ENCODE data around the gene PVALEF. TPM values are rescaled to one million over a fixed set of nuclear protein-coding genes. Genes with fewer than 3 reads are reported as not detected.

Gene PVALEF
- total and polyA plus RNA-seq, 2 donors (not counting 1 experiment from before 2014, with no cell fraction given) = not detected

DNA sequence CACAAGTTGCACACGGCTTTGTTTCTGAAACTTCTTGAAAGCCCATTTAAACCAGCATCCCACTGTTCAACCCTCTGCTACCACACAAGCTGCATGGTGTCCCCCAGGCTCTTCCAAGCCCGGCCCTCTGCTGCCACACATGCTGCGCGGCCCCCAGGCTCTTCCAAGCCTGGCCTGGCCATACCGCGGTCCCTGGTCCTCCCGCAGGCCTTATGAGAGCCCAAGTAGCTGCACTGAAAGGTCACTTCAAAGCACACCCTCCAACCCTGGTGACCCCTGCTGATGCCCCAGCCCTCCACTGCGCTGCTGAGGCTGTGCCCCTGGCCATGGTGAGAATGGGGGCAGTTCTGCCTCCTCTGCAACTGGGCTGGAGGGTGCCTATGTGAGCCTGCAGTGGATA, 25.9 kb upstream of the PVALEF start:
- no peak overlapping the region for H3K4me3 ChIP-seq (replicated peaks in 1 of 4; ENCODE audit: control extremely low read depth in 1 of 4, insufficient read depth in 1 of 4, low read depth in 3 of 4, low read length in 4 of 4)
- no peaks in the 10 kb centered on the region for H3K27me3 ChIP-seq (ENCODE audit: control insufficient read depth, insufficient read depth, low read length)
- no peaks in the 10 kb centered on the region for H3K4me1 ChIP-seq (ENCODE audit: control insufficient read depth, extremely low read depth, insufficient read depth, low read length)
- no peak for DNase-seq (ENCODE audit: low read depth in 2 of 2)
- no peak overlapping the region for H3K4me2 ChIP-seq (ENCODE audit: extremely low read depth, insufficient read depth, low read length)
- H2AFZ ChIP-seq (ENCODE audit: low read length) = no peak overlapping the region
- no peaks in the 10 kb centered on the region for H3K79me2 ChIP-seq (ENCODE audit: control insufficient read depth, insufficient read depth, low read length)
- H3K9ac ChIP-seq (ENCODE audit: insufficient read depth, low read length) = no peak overlapping the region
- no peak overlapping the region for H3K27ac ChIP-seq (ENCODE audit: insufficient read depth, low read length)
- no peaks in the 10 kb centered on the region for H3K9me3 ChIP-seq (ENCODE audit: control insufficient read depth, insufficient read depth, low read depth, low read length)
- TF ChIP-seq, protein P1, sequence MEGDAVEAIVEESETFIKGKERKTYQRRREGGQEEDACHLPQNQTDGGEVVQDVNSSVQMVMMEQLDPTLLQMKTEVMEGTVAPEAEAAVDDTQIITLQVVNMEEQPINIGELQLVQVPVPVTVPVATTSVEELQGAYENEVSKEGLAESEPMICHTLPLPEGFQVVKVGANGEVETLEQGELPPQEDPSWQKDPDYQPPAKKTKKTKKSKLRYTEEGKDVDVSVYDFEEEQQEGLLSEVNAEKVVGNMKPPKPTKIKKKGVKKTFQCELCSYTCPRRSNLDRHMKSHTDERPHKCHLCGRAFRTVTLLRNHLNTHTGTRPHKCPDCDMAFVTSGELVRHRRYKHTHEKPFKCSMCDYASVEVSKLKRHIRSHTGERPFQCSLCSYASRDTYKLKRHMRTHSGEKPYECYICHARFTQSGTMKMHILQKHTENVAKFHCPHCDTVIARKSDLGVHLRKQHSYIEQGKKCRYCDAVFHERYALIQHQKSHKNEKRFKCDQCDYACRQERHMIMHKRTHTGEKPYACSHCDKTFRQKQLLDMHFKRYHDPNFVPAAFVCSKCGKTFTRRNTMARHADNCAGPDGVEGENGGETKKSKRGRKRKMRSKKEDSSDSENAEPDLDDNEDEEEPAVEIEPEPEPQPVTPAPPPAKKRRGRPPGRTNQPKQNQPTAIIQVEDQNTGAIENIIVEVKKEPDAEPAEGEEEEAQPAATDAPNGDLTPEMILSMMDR (conservative IDR thresholded peaks at IDR 0.05 in 1 of 2, IDR thresholded peaks at IDR 0.05 in 1 of 2; ENCODE audit: low read depth in 1 of 2, low read length in 2 of 2) = no peak
- TF ChIP-seq EZH2 (IDR thresholded peaks at IDR 0.05; ENCODE audit: low read length, missing control alignments) = no peak
- no peaks in the 10 kb centered on the region for H3K36me3 ChIP-seq (ENCODE audit: control insufficient read depth, insufficient read depth, low read length)
- no peaks in the 10 kb centered on the region for H4K20me1 ChIP-seq (ENCODE audit: control insufficient read depth, extremely low read depth, insufficient read depth, low read length)

DNA sequence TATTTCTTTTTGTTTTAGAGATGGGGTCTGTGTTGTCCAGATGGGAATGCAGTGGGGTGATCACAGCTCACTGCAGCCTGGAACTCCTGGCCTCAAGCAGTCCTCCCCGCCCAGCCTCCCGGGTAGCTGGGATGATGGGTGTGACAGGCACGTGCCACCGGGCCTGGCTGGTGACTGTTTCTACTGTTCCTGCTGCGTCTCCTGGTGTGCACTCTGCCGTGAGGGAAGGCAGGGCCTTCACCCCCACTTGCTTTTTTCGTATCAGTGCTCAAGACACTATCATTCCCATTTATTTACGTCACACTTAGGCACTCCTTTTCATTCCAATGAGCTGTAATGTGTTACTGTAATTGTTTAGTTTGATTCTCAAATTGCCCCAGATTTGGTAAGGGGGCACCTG, 25.3 kb upstream of the PVALEF start:
- Histone ChIP-seq H2AFZ (ENCODE audit: low read length) (no peak overlapping the region), H3K4me3 (replicated peaks in 1 of 4; ENCODE audit: control extremely low read depth in 1 of 4, insufficient read depth in 1 of 4, low read depth in 3 of 4, low read length in 4 of 4) (no peak overlapping the region), H3K4me2 (ENCODE audit: extremely low read depth, insufficient read depth, low read length) (no peak overlapping the region), H3K36me3 (ENCODE audit: control insufficient read depth, insufficient read depth, low read length) (no peaks in the 10 kb centered on the region), H4K20me1 (ENCODE audit: control insufficient read depth, extremely low read depth, insufficient read depth, low read length) (no peaks in the 10 kb centered on the region), H3K27ac (ENCODE audit: insufficient read depth, low read length) (no peak overlapping the region), H3K27me3 (ENCODE audit: control insufficient read depth, insufficient read depth, low read length) (no peaks in the 10 kb centered on the region), H3K4me1 (ENCODE audit: control insufficient read depth, extremely low read depth, insufficient read depth, low read length) (no peaks in the 10 kb centered on the region), H3K9me3 (ENCODE audit: control insufficient read depth, insufficient read depth, low read depth, low read length) (no peaks in the 10 kb centered on the region), H3K9ac (ENCODE audit: insufficient read depth, low read length) (no peak overlapping the region), H3K79me2 (ENCODE audit: control insufficient read depth, insufficient read depth, low read length) (no peaks in the 10 kb centered on the region)
- DNase-seq (ENCODE audit: low read depth in 2 of 2) = no peak
- TF ChIP-seq, protein P1 (conservative IDR thresholded peaks at IDR 0.05 in 1 of 2, IDR thresholded peaks at IDR 0.05 in 1 of 2; ENCODE audit: low read depth in 1 of 2, low read length in 2 of 2) = no peak
- TF ChIP-seq EZH2 (IDR thresholded peaks at IDR 0.05; ENCODE audit: low read length, missing control alignments) = no peak

DNA sequence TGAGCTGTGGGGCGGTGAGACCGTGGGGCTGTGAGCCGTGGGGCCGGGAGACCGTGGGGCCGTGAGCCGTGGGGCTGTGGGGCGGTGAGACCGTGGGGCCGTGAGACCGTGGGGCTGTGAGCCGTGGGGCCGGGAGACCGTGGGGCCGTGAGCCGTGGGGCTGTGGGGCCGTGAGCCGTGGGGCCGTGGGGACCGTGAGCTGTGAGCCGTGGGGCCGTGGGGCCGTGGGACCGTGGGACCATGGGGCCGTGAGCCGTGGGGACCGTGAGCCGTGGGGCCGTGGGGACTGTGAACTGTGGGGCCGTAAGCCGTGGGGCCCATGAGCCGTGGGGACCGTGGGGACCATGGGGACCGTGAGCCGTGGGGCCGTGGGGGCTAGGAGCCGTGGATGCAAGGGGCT, 24.6 kb upstream of the PVALEF start:
- TF ChIP-seq, protein P1 (conservative IDR thresholded peaks at IDR 0.05 in 1 of 2, IDR thresholded peaks at IDR 0.05 in 1 of 2; ENCODE audit: low read depth in 1 of 2, low read length in 2 of 2) = no peak
- Histone ChIP-seq H4K20me1 (ENCODE audit: control insufficient read depth, extremely low read depth, insufficient read depth, low read length) (no peaks in the 10 kb centered on the region), H3K27ac (ENCODE audit: insufficient read depth, low read length) (no peak overlapping the region), H3K9me3 (ENCODE audit: control insufficient read depth, insufficient read depth, low read depth, low read length) (no peaks in the 10 kb centered on the region), H3K79me2 (ENCODE audit: control insufficient read depth, insufficient read depth, low read length) (no peaks in the 10 kb centered on the region), H3K4me1 (ENCODE audit: control insufficient read depth, extremely low read depth, insufficient read depth, low read length) (no peaks in the 10 kb centered on the region), H3K27me3 (ENCODE audit: control insufficient read depth, insufficient read depth, low read length) (no peaks in the 10 kb centered on the region), H2AFZ (ENCODE audit: low read length) (no peak overlapping the region), H3K4me2 (ENCODE audit: extremely low read depth, insufficient read depth, low read length) (no peak overlapping the region), H3K36me3 (ENCODE audit: control insufficient read depth, insufficient read depth, low read length) (no peaks in the 10 kb centered on the region), H3K9ac (ENCODE audit: insufficient read depth, low read length) (no peak overlapping the region), H3K4me3 (replicated peaks in 1 of 4; ENCODE audit: control extremely low read depth in 1 of 4, insufficient read depth in 1 of 4, low read depth in 3 of 4, low read length in 4 of 4) (no peak overlapping the region)
- DNase-seq (ENCODE audit: low read depth in 2 of 2) = no peak
